Neural cell (in vitro differentiated cells): Measurements from ENCODE around the gene UGT3A1. TPM values are rescaled to one million over a fixed set of nuclear protein-coding genes. Genes with fewer than 3 reads are reported as not detected.

Experiments
- H2AFZ ChIP-seq: fragments of 200-600, 300-800 bp; sonication (generic), shearing (Covaris generic); 2 replicates; pipeline ENCODE4 v1.6.0; 2014; ENCODE audit warnings: low read depth, mild to moderate bottlenecking, antibody characterized with exemption, low read length, moderate library complexity
- H3F3A ChIP-seq: fragments of 200-600 bp; shearing (Covaris generic); 2 replicates; pipeline ENCODE4 v1.6.1; 2016; ENCODE audit warnings: mild to moderate bottlenecking, moderate library complexity, mixed read lengths, antibody characterized with exemption, low read length; ENCODE audit not compliant: insufficient read depth, poor library complexity, severe bottlenecking
- H3K27ac ChIP-seq: fragments of 200-600, 300-800 bp; sonication (generic), shearing (Covaris generic); 2 replicates; pipeline ENCODE4 v1.5.1; 2014; ENCODE audit warnings: mild to moderate bottlenecking, low read length, moderate library complexity
- H3K27me3 ChIP-seq: fragments of 300-800, 200-600 bp; sonication (generic), shearing (Covaris generic); 2 replicates; pipeline ENCODE4 v1.6.0; 2014; ENCODE audit warnings: mild to moderate bottlenecking, low read depth, low read length, moderate library complexity; ENCODE audit not compliant: insufficient read depth
- H3K36me3 ChIP-seq: fragments of 300-800, 200-600 bp; sonication (generic), shearing (Covaris generic); 2 replicates; pipeline ENCODE4 v1.5.1; 2014; ENCODE audit warnings: mild to moderate bottlenecking, antibody characterized with exemption, low read length, moderate library complexity; ENCODE audit not compliant: insufficient read depth
- H3K4me2 ChIP-seq: fragments of 300-800, 200-600 bp; sonication (generic), shearing (Covaris generic); 2 replicates; pipeline ENCODE4 v1.6.0; 2014; ENCODE audit warnings: mild to moderate bottlenecking, low read length
- H3K4me3 ChIP-seq: fragments of 300-800, 200-600 bp; sonication (generic), shearing (Covaris generic); 2 replicates; pipeline ENCODE4 v1.5.1; 2014; ENCODE audit warnings: mild to moderate bottlenecking, low read length, moderate library complexity
- H3K79me2 ChIP-seq: fragments of 200-600 bp; shearing (Covaris generic); replicated peaks from 2 replicates; pipeline ENCODE4 v1.6.0; 2014; ENCODE audit warnings: mild to moderate bottlenecking, low read length, moderate library complexity; ENCODE audit not compliant: insufficient read depth
- H3K9ac ChIP-seq: fragments of 300-800, 200-600 bp; sonication (generic), shearing (Covaris generic); 2 replicates; pipeline ENCODE4 v1.6.1; 2016; ENCODE audit warnings: mild to moderate bottlenecking, low read length, mixed read lengths
- H3K9me2 ChIP-seq: fragments of 200-600 bp; shearing (Covaris generic); 2 replicates; pipeline ENCODE4 v1.6.1; 2016; ENCODE audit warnings: mild to moderate bottlenecking, low read length, mixed read lengths; ENCODE audit not compliant: insufficient read depth
- H3K9me3 ChIP-seq: fragments of 200-600, 300-800 bp; sonication (generic), shearing (Covaris generic); 2 replicates; pipeline ENCODE4 v1.6.1; 2016; ENCODE audit warnings: mild to moderate bottlenecking, mixed run types, low read length, moderate library complexity, mixed read lengths
- H4K20me1 ChIP-seq: fragments of 200-600 bp; shearing (Covaris generic); 2 replicates; pipeline ENCODE4 v1.6.1; 2016; ENCODE audit warnings: mild to moderate bottlenecking, mixed run types; ENCODE audit not compliant: insufficient read depth
- CTCF ChIP-seq: fragments of 450-650 bp; IDR thresholded peaks from 2 replicates; pipeline ENCODE4 v1.5.1; 2014; ENCODE audit warnings: antibody characterized with exemption, mild to moderate bottlenecking, moderate library complexity; ENCODE audit not compliant: poor library complexity, severe bottlenecking
- EP300 ChIP-seq: fragments of 450-650 bp; conservative IDR thresholded peaks from 2 replicates; pipeline ENCODE4 v1.6.1; 2014; ENCODE audit warnings: antibody characterized with exemption, mild to moderate bottlenecking, moderate library complexity; ENCODE audit not compliant: poor library complexity, severe bottlenecking
- EZH2 ChIP-seq: fragments of 200-600, 300-800 bp; shearing (Covaris generic), sonication (generic); IDR thresholded peaks from 2 replicates; pipeline ENCODE4 v1.6.1; 2014; ENCODE audit warnings: antibody characterized with exemption, low read length, borderline replicate concordance, mild to moderate bottlenecking; ENCODE audit not compliant: insufficient read depth, poor library complexity, severe bottlenecking
- MXI1 ChIP-seq: fragments of 450-650 bp; conservative IDR thresholded peaks from 2 replicates; pipeline ENCODE4 v1.6.1; 2014; ENCODE audit warnings: antibody characterized with exemption, mild to moderate bottlenecking; ENCODE audit not compliant: poor library complexity, severe bottlenecking
- POLR2AphosphoS5 ChIP-seq: IDR thresholded peaks from 2 replicates; pipeline ENCODE4 v1.6.1; 2012
- RAD21 ChIP-seq: fragments of 450-650 bp; conservative IDR thresholded peaks from 2 replicates; pipeline ENCODE4 v1.6.1; 2014; ENCODE audit warnings: antibody characterized with exemption, mild to moderate bottlenecking, moderate library complexity
- REST ChIP-seq: IDR thresholded peaks from 2 replicates; pipeline ENCODE4 v1.6.1; 2012; ENCODE audit warnings: borderline replicate concordance
- SMC3 ChIP-seq: fragments of 450-650 bp; conservative IDR thresholded peaks from 2 replicates; pipeline ENCODE4 v1.6.1; 2014; ENCODE audit warnings: antibody characterized with exemption, mild to moderate bottlenecking, moderate library complexity; ENCODE audit not compliant: poor library complexity
- TAF1 ChIP-seq: IDR thresholded peaks from 2 replicates; pipeline ENCODE4 v1.6.1; 2012; ENCODE audit warnings: low read depth
- polyA plus RNA-seq: library from polyadenylated mRNA; depleted of rRNA; stranded (reverse); fragments of >200 nt; gene quantifications from 2 replicates; pipeline ENCODE4 v1.2.3, GENCODE V29; 2014

The UGT3A1 gene
- polyA plus RNA-seq, 1 donor from 2014 or later: not detected

- H3F3A ChIP-seq: no peaks in the 10 kb centered on the region
Measured at GRCh38 chr5:35971186-35971877, 19.9 kb downstream of the UGT3A1 start.

GRCh38 chr5:35963381-35963843 lies 27.8 kb downstream of the UGT3A1 start:
- Histone ChIP-seq H3K79me2 (no peaks in the 10 kb centered on the region), H3K4me2 (no peak overlapping the region), H3K9me3 (no peaks in the 10 kb centered on the region), H3K36me3 (no peaks in the 10 kb centered on the region), H3K9me2 (no peaks in the 10 kb centered on the region), H3F3A (no peaks in the 10 kb centered on the region), H3K27me3 (no peaks in the 10 kb centered on the region), H3K27ac (no peak overlapping the region), H3K4me3 (no peak overlapping the region), H4K20me1 (no peaks in the 10 kb centered on the region), H2AFZ (no peak overlapping the region), H3K9ac (no peak overlapping the region)
- no peak for TF ChIP-seq TAF1
- no peak for TF ChIP-seq EZH2
- no peak for TF ChIP-seq SMC3
- TF ChIP-seq REST: no peak
- TF ChIP-seq POLR2AphosphoS5: no peak
- no peak for TF ChIP-seq RAD21
- TF ChIP-seq MXI1: no peak
- TF ChIP-seq CTCF: no peak
- TF ChIP-seq EP300: no peak

More at GRCh38 chr5:35971186-35971877, 19.9 kb downstream of the UGT3A1 start:
- TF ChIP-seq EZH2: no peak
- TF ChIP-seq MXI1: no peak
- no peak for TF ChIP-seq POLR2AphosphoS5
- no peak for TF ChIP-seq EP300
- TF ChIP-seq SMC3: no peak
- TF ChIP-seq CTCF: no peak
- Histone ChIP-seq H2AFZ (no peak overlapping the region), H3K4me3 (no peak overlapping the region), H3K36me3 (no peaks in the 10 kb centered on the region), H3K27me3 (no peaks in the 10 kb centered on the region), H3K4me2 (no peak overlapping the region), H3K9ac (no peak overlapping the region), H4K20me1 (no peaks in the 10 kb centered on the region), H3K9me2 (no peaks in the 10 kb centered on the region), H3K79me2 (no peaks in the 10 kb centered on the region), H3K9me3 (no peaks in the 10 kb centered on the region), H3K27ac (no peak overlapping the region)
